T-helper 9 cell (primary cell): ENCODE measurements around the gene GJB1.

Experiments used
- DNase-seq: peaks from one replicate; pipeline ENCODE4 v3.0.0-alpha.2; 2020

Gene GJB1

DNA sequence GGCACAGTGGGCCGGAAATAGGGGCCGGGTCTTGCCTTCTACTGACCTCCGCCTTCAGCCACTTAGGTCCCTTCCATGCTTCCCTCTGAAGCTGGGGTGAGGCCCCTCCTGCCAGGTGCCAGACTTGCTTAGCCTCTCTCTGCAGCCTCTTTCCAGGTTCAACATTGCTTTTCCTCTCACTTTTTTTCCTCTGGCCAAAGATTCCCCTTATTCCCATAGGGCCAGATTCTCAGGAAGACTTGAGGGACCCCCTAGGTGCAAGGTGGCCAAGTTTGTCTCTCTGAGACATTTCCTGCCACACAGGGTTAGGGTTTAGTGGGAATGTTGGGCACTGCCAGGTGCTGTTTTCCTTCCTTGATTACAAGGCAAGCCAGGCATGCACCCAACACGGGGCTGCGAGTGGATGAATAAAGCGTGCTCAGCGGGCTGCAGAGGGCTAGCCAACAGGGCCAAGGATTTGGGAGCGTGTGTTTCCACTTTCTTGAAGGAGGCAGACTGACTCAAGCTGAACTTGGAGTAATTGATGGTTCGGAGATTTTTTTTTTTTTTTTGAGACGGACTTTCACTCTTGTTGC lies 7.6 kb upstream of the GJB1 start:
- DNase-seq = no peak

DNA sequence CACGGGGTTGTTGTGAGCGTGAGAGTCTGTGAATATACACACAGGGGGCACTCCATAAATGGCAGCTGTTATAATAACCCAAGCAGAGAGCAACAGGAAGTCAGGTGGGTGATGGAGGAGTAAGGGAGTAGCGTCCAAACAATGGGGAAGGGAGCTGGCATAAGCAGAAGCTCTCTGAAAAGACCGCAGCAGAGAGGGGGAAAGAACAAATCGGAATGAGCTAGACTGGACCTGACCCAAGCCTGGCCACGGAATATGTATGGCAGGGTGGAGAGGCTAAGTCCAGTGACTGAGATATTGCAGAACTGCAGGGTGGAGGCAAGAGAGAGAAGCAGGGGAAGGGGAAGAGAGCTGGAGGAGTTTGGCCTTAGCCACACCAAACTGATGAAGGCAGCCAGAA lies 6.5 kb upstream of the GJB1 start:
- no peak for DNase-seq

DNA sequence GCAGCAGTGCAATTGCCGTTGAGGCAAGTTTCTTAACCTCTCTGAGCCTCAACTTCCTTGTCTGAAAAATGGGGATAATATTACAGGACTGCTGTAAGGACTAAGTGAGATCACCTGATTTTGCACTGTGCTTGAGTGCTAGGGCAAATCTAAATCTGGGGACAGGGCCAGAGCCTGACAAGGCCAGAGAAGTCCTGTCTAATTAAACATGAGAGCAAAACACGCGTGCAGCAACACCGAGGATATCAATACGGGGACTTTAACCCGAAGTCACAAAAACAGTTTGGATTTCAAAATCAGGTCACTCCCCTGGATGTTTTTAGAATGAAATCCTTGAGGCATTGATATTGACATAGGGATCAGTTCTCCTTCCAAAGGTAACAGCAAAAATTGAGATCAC lies 5.7 kb upstream of the GJB1 start:
- no peak for DNase-seq

GRCh38 chrX:71221145-71221544 lies 1.9 kb upstream of the GJB1 start:
- DNase-seq = no peak

- DNase-seq = no peak
Observed at GRCh38 chrX:71224098-71224708, 1.2 kb downstream of the GJB1 start.

DNA sequence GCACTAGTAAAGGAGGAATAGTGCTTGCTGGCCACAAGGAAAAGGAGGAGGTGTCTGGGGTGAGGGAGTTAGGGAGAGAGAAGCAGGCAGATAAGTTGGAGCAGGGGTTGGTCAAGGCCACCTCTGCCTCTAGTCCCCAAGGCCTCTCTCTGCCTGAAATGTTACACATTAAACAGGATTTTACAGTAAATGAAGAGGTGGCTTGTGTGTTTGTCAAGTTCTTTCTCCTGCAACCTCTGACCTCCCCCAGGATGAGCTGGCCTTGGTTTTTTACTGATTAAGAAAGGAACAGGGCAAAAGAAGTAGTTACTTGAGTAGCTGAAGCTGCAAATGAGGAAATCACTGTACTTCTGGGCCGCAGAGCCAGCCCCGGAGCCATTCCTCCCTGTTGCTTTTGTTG lies 2.0 kb downstream of the GJB1 start:
- no peak for DNase-seq

DNA sequence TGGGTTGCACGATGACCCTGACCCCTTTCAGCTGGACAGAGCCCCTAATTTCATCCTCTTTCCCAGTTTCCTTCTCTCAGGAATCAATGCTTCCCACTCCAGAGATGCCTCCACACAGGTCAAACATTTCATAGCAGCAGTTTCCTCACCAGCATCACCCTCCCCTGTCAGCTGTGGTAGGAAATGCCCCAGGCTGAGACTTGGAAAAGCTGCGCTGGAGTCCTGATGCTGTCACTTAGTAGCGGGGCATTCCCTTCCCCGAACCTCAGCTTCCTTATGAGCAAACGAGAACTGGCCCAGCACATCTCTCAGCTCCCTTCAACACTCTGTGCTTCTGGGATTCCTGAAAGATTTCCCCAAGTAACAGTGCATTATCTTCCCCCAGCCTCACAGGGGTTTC lies 2.7 kb downstream of the GJB1 start:
- DNase-seq = no peak

GRCh38 chrX:71227370-71228062 lies 4.5 kb downstream of the GJB1 start:
- no peak for DNase-seq

DNA sequence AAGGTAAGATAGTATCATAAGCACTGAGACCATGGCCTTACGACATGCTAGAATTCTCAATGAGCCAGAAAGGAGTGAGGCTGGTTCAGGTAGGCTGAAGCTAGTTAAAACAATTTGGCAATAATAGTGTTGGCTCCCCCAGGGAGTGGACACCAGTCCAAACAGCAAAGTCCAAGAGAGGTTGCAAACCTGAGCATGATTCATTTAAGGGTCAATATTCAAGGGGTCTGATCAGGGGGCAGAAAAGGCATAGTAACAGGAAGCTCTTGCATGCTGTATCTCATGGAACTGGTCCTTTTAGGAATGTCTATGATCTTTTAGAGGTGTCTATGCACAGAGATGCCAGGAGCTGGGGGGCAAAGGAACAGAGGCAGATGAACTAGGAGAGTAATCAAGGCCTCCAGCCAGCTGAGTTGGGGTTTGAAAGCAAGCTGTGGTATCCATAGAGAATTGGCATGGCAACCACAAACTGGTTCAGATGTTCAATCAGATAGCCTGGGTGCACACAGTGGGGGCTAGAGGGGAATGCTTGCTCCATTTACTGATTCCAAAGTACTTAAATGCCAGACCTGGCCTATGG lies 5.1 kb downstream of the GJB1 start:
- DNase-seq = no peak

DNA sequence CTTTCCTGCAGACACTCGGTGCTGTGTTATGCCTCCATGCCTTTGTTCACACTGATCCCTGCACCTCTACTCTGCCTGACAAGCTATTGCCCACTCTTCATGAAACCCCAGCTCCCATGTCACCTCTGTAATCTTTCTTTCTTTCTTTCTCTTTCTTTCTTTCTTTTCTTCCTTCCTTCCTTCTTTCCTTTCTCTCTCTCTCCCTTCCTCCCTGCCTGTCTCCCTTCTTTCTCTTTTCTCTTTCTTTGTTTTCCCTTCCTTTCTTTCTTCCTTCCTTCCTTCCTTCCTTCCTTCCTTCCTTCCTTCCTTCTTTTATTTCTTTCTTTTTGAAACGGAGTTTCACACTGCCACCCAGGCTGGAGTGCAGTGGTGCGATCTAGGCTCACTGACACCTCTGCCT lies 12.5 kb downstream of the GJB1 start:
- no peak for DNase-seq

GRCh38 chrX:71236836-71237235 lies 13.8 kb downstream of the GJB1 start:
- DNase-seq = no peak

DNA sequence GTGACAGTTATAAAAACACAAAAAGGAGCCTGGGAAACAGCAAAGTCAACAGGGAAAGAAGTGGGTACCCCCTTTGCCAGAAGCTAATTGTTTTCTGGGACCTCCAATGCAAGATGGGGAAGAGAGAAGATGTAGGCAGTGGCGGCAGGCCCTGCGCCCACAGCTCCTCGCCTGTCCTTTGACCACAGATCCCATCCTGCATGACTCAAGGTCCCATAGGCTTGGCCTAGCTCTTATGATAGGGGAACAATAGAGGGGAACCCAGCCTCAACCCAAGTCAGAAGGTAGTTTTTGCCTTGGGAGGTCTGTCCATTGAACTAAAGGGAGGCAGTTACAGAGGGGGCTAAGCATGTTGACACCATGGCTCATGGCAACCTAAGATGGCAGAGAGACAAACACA lies 16.8 kb downstream of the GJB1 start:
- DNase-seq = no peak

DNA sequence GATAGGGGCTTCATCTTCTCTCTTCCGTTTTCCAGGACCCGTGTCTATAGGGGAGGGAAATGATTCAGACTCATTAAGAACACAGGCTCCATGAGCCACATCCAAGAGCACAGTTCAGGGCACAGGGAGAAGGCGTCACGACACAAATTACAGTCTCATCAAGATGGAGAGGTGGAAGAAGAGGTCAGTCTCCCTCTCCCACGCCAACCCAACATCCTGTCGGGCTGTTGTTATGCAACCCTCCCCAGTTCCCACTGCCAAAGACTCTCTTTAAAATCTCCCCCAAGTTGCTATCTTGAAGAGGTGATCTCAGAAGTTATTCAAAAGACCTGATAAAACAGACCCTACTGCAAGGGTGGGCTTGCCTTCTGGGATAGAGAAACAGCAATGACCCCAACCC lies 18.3 kb downstream of the GJB1 start:
- DNase-seq = no peak

DNA sequence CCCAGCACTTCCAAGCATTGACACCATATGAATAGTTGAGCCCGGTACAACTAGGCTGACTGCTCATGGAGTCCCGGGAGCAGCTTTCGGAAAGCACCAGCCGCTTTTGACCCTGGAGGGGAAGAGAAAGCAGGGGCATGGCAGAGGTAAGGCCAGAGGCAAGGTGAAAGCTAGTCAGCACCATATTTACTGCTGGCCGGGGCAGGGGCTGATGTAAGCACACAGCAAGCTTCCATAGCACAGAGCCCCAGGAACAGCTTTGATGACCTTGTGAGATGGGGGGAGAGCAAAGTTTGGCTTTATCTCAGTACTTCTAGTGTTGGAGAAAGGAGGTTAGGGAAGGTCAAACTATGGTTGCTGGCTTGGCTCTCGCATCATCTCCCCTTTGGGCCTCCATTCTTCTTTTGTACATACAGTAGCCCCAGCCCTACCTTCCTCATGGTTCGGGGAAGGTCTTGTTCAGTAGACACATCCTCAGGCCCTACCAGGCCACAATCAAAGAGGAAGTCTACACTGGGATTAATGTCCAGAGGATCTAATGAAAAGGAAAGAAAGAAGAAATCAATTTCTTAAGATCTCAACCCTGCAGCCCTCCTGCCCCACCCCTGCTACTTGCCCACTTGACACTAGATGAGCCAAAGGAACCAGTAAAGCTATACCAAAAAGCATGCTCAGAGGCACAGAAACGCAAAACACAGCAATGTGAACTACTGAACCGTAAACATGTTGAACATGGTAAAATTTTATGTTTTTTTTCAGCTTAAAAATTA lies 21.5 kb downstream of the GJB1 start:
- DNase-seq = no peak

DNA sequence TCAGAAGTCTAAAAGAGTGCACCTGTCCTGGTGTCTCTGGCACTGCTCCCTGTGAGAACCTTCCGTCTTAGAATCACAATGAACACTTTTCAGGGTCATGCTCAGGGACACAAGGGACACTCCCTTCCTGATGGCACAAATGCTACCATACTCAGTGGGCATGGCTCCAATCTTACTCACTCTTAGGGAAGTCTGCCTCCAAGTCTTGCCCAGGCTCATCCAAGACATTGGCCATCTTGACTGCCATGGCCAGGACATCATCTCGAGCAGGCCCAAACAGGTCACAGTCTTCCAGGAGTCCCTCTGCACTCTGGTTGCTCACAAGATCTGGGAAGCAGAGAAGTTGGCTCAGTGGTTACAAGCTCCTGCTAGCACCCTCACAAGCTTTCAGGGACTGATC lies 22.1 kb downstream of the GJB1 start:
- no peak for DNase-seq

- DNase-seq = no peak
Observed at GRCh38 chrX:71250841-71251240, 27.8 kb downstream of the GJB1 start.

- no peak for DNase-seq
Observed at GRCh38 chrX:71251466-71251973, 28.5 kb downstream of the GJB1 start.

DNA sequence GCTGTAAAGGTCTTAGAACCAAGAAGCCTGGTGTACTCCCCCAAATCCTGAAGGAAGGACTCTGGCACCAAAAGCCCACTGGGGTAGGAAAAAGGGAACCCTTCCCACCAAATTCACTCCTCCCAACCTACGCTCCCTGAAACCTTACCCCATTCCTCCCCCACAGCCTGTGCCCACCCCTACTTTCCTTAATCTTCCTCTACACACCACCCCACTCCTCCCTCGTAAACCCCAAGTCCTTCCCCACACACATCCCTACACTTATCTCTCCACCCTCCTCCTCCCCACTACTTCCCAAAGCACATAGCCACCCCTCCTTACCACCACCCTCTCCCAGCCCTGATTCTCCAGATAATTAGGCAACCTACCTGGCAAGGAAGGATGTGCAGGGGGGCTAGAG lies 29.2 kb downstream of the GJB1 start:
- DNase-seq = no peak

DNA sequence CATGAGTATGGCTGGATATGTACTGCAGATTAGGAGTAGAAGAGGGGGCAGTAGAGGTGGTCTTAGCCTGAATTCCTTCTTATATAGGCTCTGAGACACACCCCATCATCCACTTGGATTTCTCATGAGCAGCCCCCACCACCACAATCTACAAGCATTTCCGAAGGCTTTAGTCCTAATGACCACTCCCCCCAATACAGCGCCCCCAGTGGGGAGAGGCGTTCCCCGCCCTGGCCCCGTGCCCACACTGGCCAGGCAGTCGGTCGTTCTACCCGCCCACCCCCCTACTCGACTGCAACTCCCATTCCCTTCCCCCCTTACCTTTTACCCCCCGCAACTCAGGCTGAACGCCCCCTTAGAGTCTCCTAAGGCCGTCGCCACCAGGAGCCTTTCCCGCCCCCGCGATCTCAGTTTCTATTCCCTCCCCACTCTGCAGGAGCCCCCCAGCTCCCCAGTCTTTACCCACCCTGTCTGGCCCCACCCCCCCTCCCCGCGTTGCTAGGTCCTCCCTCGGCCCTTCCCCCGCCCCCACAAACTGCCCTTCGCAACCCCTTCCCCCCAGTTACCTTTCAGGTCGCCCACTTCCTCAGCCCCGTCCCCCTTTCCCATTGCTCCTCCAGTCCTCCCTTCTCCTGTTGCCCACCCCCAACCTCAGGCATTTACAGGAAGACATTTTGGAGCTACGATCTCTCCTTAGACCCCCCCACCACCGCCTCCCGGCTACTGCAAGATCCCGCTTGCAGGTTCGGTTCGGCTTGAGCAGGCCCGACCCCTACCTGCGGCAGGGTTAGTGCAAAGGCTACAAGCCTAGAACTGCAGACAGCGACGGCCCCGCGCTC lies 30.4 kb downstream of the GJB1 start:
- peak; percentile 33 for DNase-seq

DNA sequence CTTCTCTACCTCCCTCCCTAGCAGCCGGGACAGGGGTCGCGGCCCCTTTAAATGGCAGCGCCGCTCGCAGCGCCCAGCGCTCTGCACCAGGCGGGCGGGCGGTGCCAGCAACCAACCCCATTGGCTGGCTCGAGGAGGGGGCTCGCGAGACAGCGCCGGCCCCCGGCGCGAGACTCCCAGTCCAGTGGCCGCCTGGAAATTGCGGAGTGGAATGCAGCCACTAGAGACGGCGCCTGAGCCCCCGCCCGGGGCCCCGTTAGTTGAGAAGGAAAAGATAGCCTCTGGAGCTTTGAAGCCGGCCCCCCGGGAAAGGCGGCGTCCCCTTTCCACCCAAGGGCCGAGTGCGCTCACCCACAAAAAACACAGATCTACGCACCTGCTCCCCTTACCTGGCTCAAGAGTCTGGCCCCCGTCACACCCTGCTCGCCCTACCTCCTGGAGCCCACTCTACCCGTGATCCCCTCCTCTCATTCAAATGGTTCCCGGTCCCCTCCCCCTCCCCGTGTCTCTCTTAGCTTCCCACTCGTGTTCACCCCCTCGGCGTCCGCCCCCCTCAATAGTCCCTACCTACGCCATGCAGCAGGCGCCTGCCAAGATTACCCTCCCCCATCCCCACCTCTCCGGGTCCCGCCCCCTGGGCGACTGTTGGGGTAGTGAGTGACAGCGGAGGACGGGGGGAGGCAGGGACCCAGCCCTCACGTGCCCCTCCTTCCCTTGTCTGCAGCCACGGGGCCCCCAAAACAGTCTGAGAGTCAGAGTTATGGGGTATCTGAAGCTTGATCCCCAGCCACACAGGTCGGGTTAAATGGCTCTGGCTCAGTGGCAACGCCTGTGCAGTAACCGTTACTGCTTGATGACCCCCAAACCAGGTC lies 31.3 kb downstream of the GJB1 start, which contains the start of gene ZMYM3:
Gene ZMYM3, minus strand, starts transcription at position 49 of the 872 bp plus-strand sequence. CDS start 885 bp downstream, outside the sequence.
- DNase-seq = peak; percentile 62

DNA sequence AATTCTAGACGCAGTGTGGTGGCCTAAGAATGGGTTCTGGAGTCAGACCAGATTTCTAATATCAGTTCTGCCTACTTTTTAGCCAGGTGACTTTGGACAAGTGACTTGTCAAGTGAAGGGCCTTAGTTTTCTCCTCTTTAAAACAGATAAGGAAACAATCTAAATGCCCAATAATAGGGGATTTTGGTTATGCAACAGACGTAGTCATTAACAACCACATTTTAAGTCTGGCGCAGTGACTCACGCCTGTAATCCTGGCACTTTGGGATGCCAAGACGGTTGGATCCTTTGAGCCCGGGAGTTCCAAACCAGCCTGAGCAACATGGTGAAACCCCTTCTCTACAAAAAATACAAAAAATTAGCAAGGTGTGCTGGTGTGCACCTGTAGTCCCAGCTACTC lies 33.0 kb downstream of the GJB1 start:
- no peak for DNase-seq
